DND-41 (cell line): ENCODE data around the gene BTBD10.

Source experiments
- EZH2 ChIP-seq: IDR thresholded peaks from 3 replicates; pipeline ENCODE4 v1.6.1; 2012; ENCODE audit warnings: borderline replicate concordance, low read depth, mild to moderate bottlenecking, moderate library complexity, low read length, inconsistent platforms; ENCODE audit not compliant: severe bottlenecking
- TF ChIP-seq, protein P1 (sequence below): IDR thresholded peaks from 2 replicates; pipeline ENCODE4 v1.5.1; 2012; ENCODE audit warnings: borderline replicate concordance, low read length, moderate library complexity, mild to moderate bottlenecking; ENCODE audit not compliant: poor library complexity, severe bottlenecking; ENCODE audit errors: extremely low read depth

DNA sequence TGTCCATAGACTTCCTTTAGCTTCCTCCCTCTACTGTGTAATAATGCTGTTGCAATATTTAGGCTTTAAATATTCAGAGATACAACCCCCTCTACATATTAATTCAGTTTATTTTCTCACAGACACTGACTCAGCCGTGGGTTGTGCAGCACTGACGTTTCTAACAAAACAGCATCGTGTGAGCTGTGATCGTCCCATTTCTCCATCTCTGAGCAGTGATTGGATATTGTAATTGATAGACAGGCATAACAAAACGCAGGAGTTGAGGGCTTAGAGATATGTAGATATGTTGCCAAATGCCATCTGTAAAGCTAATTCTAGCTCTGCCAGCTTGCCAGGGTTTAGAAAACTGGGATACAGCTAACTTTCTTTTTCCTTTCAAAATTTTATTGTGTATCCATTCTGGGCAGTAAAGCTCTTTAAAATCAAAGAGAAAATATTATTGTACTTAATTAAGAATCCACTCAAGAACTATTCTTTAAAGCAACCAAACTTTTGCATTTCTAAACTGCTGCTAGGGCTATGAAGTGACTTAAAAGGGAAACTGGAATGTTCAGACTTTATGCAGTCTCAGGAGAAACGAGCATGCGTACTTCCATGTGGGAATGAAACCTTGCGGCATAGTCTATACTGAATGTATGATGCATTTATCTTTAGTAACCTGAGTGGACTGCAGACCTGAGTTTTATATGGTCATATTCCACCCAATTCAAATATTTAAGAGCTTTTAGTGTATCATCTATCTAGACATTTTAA lies 22.7 kb downstream of the BTBD10 start:
- TF ChIP-seq, protein P1, sequence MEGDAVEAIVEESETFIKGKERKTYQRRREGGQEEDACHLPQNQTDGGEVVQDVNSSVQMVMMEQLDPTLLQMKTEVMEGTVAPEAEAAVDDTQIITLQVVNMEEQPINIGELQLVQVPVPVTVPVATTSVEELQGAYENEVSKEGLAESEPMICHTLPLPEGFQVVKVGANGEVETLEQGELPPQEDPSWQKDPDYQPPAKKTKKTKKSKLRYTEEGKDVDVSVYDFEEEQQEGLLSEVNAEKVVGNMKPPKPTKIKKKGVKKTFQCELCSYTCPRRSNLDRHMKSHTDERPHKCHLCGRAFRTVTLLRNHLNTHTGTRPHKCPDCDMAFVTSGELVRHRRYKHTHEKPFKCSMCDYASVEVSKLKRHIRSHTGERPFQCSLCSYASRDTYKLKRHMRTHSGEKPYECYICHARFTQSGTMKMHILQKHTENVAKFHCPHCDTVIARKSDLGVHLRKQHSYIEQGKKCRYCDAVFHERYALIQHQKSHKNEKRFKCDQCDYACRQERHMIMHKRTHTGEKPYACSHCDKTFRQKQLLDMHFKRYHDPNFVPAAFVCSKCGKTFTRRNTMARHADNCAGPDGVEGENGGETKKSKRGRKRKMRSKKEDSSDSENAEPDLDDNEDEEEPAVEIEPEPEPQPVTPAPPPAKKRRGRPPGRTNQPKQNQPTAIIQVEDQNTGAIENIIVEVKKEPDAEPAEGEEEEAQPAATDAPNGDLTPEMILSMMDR = no peak
- TF ChIP-seq EZH2 = no peak
